ENCODE data around the gene ISOC2.

Gene ISOC2

GRCh38 chr19:55489711-55490477 lies 28.5 kb upstream of the ISOC2 start:
- no peak for DNase-seq

- no peak for DNase-seq
These were observed 27.7 kb upstream of the ISOC2 start for GRCh38 chr19:55488986-55489710.

GRCh38 chr19:55487924-55488687 lies 26.7 kb upstream of the ISOC2 start, which contains the start of gene SSC5D:
TSS of gene SSC5D (plus strand) at chr19:55488436. CDS start at chr19:55488590, 154 bp downstream.
- peak; percentile 64 for DNase-seq

- peak; percentile 86 for DNase-seq
These were observed 25.8 kb upstream of the ISOC2 start for GRCh38 chr19:55486971-55487923.

GRCh38 chr19:55486043-55486970 lies 24.9 kb upstream of the ISOC2 start:
- DNase-seq, result no peak

- DNase-seq, result no peak
These were observed 24.1 kb upstream of the ISOC2 start for GRCh38 chr19:55485439-55486011.

- peak; percentile 94 for DNase-seq
These were observed 23.4 kb upstream of the ISOC2 start, which contains the start of gene NAT14 for GRCh38 chr19:55484593-55485438. TSS of gene NAT14 (plus strand) at chr19:55485188. CDS start at chr19:55485709, 521 bp downstream.

GRCh38 chr19:55483706-55484592 lies 22.5 kb upstream of the ISOC2 start:
- peak; percentile 37 for DNase-seq

GRCh38 chr19:55482967-55483705 lies 21.7 kb upstream of the ISOC2 start:
- no peak for DNase-seq

GRCh38 chr19:55482156-55482961 lies 20.9 kb upstream of the ISOC2 start:
- DNase-seq, result no peak

- DNase-seq, result no peak
These were observed 20.3 kb upstream of the ISOC2 start for GRCh38 chr19:55481794-55482155.

GRCh38 chr19:55481148-55481793 lies 19.8 kb upstream of the ISOC2 start:
- DNase-seq, result no peak

- DNase-seq, result no peak
These were observed 18.2 kb upstream of the ISOC2 start for GRCh38 chr19:55479451-55480230.

GRCh38 chr19:55479045-55479444 lies 17.6 kb upstream of the ISOC2 start:
- no peak for DNase-seq

- no peak for DNase-seq
These were observed 16.9 kb upstream of the ISOC2 start for GRCh38 chr19:55478364-55478763.

GRCh38 chr19:55477905-55478304 lies 16.5 kb upstream of the ISOC2 start:
- no peak for DNase-seq
